DLD1 (cell line): ENCODE results near the gene ALK.

Source experiments
- in situ Hi-C: cut with HindIII; loops from 2 replicates; pipeline ENCODE4 v1.10.0; 2017; ENCODE audit warnings: low sequenced_read_pairs

ALK gene

DNA sequence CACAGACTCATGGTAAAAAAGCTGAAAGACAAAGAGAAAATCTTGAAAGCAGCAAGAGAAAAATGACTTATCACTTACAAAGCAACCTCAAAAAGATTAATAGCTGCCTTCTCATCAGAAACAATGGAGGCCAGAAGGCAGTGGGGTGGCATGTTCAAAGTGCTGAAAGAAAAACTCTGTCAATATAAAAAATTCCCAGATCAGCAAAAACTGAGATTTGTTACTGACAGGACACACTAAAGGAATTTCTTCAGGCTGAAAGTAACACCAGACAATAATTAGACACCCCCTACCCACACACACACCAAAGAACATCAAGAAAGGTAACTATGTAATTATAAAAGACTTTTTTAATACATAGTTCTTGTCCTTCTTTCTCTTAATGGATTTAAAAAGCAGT lies 495.0 kb downstream of the ALK start:
- in situ Hi-C loops: no loop called here

DNA sequence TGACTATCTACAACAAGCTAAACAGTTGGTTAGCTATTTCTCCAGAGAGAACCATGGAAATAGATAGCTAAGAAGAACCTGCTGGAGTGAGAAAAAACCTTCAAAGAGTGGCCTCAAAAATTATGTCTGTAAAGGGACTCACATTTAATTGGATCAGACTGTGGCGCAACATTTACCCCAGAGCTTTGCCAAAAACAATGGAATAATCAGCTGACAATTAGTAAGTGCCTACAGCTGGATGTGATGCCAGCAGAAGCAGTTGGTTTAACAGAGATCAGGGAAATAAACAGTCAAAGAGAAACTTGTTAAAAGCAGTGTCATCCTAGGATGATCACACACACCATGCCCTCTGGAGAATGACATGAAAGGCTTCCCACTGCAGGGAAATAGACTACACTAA lies 495.5 kb downstream of the ALK start:
- in situ Hi-C loops: no loop called here

DNA sequence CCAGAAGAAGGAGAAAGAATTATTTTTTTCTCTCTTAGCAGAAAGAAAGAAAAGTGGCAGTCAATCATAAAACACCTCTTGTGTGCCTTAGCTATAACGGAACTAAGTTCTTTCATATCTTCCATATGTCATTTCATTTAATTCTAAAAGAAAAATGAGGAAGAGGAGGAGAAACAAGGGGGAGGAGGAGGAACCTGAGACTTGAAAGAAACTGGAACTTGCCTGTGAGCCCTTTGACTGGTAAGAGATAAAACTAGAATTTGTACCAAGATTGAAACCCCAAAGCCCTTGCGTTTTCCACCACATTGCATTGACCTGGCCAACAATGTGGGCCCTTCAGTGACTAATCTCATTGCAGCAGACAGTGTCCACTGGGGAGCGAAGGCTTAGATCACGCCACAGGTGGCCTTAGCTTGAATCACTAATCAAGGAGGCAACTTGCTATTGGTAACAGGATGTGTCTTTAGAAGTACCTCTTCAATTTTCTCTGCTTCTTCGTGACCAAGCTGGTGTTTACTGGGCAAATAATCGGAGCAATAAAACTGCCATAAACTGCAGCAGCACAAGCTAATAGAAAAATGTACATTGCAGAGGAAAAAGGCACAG lies 498.2 kb downstream of the ALK start:
- in situ Hi-C loops: no loop called here

DNA sequence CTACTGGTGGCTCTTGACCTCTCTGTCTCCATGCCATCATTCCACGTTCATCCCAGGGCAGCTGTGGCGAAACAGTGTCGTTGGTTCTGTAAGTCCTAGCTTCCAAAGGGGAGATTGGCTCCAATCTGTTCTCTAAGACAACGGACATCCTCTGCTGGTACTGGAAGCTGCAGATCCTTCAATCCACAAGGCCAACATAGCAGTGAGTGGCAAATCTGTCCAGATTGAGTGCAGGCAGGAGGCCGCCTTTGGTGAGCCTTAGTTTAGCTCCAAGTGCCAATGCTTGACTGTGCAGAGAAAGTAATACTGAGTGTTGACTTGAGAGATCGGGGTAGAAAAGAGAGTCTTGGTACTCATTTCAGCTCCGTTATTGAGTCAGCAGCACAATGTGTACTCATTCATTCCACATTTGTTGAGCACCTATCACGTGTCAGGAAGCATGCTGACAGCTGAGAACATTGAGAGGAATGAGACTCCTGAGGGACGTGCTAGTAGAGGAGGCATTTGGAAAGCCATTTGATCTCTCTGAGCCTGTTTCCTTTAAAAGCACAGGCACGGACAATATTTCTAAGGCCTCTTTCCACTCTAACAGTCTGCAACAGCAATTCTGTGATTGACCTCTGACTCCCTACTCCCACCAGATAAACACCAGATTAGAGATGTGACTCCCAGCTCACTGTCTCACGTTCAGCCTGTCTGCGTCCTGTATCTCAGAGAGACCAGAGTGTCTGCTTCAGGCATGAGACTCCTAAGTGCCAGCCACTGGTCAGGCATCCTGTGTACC lies 500.2 kb downstream of the ALK start:
- in situ Hi-C loops: no loop called here

DNA sequence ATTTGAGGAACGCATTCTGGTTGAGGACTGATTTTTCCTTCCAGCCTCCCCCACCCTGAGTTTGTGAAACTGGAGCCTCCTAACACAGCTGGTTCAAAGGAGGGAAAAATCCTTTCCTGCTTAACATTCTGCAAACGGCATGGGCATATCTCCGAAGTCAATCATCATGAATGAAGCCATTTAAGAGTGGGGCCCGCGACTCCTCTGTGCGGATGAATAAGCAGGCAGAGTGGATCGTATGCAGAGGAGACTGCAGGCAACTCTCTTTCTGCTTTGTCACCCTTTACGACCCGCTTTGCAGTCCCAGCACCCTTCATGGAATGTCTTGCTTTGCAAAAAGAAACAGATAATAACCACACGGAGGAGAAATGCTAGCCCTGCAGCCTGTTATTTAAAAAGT lies 500.9 kb downstream of the ALK start:
- in situ Hi-C loops: no loop called here

DNA sequence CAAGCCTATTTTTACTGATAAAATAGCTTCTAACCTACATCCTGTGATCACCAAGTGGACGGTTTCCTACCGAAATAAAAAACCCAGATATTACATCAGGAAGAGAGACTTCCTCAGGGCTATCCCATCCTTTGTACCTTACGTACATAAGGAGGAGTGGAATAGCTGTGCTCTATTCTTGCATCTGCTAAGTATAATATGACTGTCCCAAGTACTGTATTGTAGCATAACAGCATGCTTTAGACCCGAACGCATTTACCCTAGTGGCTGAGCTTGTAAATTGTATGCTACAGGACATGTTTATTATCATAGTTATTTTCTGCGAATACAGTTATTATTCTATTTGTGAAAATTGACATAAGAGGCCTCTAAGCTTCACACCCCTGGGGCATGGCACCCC lies 503.8 kb downstream of the ALK start:
- in situ Hi-C loops: no loop called here

DNA sequence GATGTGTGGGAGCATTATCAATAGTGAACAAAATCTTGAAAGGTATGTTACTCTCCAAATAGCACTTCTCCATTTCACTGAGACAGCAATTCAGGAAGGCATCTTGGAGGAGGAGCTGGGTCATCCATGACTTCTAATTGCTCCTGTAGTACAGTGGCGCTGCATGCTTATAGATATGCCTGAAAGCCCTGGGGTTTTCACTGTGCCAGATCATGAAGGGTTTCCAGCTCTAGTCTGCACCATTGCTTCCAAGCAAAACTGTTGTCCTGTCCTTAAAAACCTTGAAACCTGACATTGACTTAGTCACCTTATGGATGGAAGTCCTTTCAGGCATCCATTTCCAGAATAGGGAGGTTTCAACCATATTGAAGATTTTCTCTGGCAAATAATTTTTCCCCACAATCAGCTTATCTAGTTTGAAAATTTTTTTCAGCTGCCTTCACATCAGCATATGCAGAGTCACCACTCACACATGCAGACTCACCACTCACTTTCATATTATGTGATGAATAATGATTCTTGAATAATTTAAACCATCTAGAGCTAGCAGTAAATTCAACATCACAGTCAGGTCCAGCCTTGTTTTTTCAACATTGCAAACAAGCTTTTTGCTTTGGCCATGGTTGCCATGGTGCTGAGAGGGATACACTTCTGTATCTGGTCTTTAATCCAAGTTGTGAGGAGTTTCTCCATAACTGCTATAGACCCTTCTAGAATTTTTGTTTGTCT lies 509.0 kb downstream of the ALK start:
- in situ Hi-C loops: no loop called here

DNA sequence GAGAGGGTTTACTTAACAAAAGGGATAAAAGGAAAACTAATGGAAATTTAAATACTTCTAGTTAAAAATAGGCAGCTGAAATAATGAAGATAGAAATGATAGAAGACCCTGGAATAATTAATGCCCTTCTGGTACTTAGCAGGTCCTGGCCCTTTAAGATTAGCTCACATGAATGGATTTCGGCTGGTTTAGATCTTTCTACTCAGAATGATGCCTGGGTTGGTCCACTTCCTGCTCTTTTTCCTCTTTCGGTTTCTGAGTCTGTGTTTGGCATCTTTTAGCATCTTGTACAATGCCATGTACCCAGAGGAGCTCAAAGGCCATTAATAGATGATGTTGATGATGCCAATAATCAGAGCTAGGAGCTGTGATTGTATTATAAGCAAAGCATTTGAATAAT lies 515.7 kb downstream of the ALK start:
- in situ Hi-C loops: no loop called here

DNA sequence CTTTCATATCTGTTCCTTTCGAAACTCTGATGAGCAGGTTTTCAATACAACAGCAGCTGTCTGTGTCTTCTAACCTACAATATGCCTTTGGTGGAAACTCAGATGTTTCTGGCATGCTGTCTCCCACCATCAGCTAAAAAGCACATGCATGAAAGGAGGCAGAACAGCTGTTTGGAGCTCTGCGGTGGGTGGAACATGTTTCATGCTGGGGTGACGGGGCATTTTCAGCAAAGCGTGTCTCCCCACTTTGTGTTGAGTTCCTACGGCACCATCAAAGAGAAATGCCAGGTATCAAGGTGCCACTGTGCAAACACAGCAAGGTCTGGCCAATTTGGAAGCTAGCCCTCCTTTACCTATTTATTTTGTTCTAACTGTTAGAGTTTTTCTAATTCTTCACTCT lies 516.1 kb downstream of the ALK start:
- in situ Hi-C loops: no loop called here

DNA sequence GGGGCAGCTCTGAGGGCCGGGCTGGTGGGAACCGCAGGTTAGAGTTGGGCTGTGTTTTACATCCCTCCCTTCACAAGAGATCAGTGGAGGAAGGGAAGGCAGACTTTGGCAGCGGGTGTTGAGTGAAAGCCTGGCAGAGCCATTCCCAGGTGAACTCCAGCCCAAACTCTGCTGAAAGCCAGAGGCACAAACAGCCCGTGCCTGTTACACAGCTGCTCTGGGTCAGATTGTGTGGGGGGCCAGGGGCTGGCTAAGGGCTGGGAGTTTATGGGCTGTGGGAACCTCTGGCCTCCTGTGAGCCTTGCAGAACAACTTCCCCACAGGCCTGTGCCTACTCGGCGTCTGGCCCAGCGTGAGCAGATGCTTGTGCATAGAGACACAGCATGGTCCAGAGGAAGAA lies 519.4 kb downstream of the ALK start:
- in situ Hi-C loops: no loop called here

DNA sequence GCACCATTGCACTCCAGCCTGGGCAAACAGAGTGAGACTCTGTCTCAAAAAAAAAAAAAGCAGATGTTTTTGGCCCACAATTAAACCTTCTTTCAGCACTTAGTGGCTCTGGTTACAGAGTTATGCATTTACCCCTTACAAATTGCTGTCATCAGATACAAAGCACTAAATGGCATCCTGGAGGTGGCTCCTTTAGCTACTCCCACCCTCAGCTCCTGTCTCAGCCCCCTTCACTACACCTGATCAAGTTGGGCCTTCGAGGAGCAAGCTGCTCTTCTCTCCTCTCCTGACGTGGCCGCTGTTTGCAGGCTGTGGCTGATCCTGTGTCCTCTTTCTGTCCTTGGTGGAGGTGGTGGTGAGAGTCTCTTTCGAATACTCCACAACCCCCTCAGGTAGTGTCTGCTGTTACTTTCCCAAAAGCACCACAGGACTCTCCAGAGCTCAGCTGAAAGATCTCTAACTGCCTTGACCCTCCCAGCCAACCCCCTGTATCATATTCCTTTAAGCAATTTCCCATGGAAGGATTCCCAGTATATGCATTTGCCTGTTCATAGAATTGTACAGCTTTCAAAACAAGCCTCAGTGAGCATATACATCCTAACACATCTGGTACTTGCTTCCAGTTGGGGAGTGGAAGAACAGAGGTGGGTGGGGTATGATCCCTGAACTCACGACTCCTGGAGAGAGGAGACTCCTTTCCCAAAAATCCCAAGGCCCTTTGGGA lies 520.3 kb downstream of the ALK start:
- in situ Hi-C loops: no loop called here

DNA sequence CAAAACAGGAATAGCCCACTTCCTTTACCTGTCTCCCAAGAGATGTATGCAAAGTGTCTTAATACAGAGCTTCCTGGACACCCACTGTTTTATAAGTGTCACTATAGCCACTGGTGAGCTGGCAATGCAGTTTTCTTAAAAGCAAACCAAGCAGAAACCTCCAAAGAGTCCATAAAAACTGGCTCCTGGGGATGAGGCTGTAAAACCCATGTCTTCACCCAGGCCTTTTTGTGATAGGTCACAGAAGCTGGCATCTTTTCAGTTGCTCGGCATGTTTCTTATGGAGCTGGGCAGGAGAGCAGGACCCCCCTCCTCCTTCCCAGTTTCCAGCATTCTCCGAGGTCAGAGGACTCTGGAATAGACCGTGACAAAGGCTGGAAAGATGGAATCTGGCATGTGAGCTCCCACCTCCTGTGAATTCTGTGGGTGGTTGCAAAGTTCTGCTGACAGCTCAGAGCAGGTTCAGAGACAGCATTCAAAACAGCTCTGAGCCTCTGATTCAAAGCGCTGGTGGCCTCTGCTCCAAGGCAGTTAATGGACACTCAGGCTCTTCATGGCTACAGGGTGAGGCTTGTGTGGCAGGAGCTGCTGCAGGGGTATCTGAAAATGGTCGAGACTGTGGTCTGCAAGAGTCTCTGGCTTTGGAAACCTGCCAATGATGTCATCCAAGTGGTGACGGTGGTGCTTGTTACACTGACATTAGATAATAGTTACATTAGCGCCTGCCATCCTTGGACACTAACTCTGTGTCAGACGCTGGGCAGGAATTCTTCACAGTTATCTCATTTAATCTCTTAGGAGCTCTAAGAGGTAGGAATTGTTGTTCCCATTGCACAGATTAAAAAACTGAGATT lies 522.8 kb downstream of the ALK start:
- in situ Hi-C loops: no loop called here

DNA sequence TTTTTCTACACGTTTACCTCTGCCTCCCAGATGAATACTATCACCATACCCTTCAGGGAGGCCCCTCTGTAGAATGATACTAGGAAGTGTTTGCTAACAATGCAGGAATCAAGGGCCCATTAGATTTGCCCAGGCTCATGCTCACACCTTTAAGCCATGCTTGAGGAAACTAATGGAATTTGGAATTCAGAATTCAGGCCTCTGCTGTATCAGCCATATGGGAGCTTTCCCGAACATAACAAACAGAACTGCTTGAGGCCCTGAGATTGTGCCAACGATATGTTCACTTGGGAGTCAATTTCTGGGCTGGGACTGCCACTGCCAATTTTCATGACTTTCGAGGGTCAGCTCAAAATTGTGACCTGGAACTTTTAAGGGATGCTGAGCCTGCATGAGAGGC lies 523.7 kb downstream of the ALK start:
- in situ Hi-C loops: no loop called here

DNA sequence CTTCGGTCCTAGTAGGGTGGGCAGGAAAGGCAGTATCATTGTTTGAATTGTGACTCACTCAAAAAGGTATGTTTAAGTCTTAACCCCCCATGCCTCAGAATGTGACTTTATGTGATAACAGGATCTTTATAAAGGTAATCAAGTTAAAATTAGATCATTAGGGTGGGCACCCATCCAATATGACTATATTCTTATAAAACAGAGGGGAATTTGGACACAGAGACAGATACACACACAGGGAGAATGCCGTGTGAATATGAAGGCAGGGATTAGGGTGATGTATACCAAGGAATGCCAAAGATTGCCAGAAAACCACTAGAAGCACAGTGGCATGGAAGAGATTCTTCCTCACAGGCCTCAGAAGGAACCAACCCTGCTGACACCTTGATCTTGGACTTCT lies 524.3 kb downstream of the ALK start:
- in situ Hi-C loops: no loop called here

DNA sequence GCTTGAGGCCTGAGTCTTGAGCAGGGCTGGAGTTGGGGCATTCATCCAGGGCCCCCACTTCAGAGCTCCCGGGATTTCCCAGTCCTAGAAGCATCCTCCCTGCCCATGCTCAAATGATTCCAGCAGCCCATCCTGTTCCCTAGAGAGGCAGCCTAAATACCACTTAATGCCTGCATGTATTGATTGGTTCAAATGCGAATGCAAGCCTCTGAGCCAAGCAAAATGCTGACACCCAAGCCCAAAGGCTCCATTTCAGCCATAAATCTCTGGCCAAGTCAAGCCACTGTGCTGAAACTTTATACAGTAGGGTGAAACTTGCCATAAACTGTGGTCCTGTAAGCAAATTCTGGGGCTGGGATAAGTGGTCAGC lies 526.4 kb downstream of the ALK start:
- in situ Hi-C loops: no loop called here

DNA sequence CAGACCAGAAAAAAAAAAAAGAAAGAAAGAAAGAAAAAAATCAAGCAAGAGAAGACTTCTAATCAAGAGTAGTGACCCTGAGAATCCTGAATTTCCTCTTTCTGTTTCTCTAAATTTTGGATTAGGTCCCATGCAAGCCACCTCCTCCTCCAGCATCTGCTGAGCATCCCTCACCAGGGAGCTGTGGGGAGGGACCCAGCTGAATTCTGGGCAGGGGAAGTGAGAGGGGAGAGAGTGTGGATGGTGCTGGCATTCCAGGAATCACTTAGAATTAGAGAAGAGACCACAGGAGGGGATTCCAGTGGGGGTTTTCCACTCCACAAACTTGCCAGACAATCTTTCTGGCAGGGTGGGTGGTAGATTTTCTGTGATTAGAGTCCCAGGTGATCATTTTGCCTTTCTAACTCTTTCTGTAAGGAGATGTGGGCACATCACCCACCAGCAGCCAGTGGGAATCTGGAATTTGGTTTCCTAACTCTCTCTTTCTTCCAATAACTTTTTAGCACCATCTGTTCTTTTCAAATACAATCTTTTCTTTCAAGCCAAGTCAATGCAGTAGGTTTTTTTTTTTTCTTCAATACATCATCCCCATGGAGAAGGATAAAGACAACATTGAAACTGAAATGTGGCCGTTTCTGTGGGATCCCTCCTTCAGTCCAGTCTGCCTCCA lies 526.9 kb downstream of the ALK start:
- in situ Hi-C loops: no loop called here

DNA sequence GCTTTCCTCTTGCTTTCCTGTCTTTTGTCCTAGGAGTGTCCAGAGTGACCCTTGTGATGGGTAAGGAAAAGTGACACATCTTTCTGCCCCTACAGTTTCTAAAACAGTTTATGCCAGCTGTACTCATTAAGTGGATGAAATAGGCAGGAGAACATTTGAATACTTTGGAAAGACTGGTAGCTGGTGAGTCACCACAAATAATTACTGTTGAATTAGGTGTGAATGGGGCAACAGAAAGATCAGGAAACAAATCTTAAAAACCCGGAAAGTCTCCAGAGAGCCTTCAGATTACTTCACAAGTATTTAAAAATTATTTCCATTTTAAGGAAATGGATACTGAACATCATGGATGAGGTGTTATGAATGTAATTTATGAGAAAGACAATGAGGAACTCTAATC lies 527.7 kb downstream of the ALK start:
- in situ Hi-C loops: no loop called here

DNA sequence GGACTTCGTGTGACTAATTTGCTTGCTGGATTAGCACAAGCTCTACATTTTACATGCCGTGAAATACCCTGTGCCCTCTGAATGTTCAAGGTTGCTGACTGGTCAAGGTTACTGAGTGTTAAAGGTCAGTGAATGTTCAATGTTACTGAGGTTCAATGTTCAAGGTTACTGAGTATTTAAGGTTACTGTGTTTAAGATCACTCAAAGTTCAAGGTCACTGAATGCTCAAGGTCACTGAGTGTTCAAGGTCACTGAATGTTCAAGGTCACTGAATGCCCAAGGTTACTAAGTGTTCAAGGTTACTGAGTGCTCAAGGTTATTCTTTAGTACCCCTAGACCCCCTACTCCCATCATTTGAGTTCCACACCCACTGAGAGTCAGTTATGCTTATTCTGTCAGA lies 528.6 kb downstream of the ALK start:
- in situ Hi-C loops: no loop called here

DNA sequence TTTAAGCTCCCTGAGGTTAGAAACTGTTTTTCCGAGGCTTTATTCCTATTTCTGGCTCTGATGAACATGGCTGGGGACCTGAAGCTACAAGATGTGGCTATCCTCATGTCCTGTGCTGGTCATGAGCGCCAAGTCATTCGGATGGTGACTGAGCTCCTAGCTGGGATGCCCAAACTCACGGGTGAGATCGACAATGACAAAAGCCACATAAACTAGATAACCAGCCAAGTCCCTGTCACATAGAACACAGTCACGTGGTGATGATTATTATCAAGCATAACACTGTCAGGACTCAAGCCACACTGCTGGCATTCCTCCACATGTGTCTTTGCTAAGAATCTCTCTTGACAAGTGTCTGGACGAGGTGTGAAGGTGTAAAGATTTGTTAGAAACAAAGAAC lies 531.2 kb downstream of the ALK start:
- in situ Hi-C loops: no loop called here

DNA sequence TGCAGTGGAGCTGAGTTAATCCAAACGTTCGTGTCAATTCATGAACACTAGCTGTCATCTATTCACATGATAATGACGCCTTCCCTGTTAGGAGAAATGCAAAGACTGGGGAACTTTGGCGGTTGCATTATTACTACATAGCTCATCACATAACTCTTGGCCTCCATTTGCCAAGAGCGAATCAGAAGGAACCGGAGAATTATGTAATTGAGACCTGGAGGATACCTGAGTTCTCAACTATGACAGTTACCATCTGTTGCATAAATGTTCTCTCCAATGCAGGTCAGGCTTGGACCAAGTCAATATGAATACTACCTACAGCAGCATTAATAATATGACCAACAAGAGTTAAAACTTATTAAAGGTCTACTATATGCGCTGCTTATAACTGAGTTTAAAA lies 531.7 kb downstream of the ALK start:
- in situ Hi-C loops: no loop called here
